ENCODE data around the gene TDRD7.

The TDRD7 gene

GRCh38 chr9:97387504-97387886 is 24.4 kb upstream of the TDRD7 start:
- no peak for DNase-seq

GRCh38 chr9:97387936-97388684 is 23.8 kb upstream of the TDRD7 start:
- DNase-seq, result no peak

DNA sequence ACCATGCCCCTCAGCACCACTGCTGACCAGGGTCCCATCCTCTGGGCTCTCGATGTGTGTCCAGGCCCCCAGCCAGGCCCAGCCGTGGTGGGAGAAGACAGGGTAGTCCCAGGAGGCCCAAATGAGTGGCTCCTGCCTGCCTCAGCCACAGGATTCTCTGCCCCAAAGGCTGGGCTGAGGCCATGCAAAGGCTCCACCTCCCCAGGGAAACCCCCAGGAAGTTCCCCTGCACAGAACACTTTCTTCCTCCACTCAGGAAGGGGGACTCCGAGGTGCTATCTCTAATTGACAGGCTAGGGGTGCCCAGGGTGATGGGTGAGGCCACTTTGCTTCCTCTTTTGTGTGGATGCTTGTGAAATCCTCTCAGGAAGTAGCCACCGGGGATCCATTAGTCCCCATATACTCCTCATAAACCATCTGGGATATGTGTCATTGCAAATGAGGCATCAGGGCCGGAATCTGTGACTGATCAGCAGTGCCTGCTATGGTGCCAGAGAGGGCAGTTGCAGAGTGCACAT is 23.1 kb upstream of the TDRD7 start:
- DNase-seq, result no peak

- DNase-seq, result no peak
These were observed 22.6 kb upstream of the TDRD7 start for GRCh38 chr9:97389249-97389648.

- no peak for DNase-seq
These were observed 21.0 kb upstream of the TDRD7 start for GRCh38 chr9:97390791-97391406.

GRCh38 chr9:97394881-97395280 is 17.0 kb upstream of the TDRD7 start:
- DNase-seq, result no peak

GRCh38 chr9:97395745-97396144 is 16.2 kb upstream of the TDRD7 start:
- DNase-seq, result no peak

DNA sequence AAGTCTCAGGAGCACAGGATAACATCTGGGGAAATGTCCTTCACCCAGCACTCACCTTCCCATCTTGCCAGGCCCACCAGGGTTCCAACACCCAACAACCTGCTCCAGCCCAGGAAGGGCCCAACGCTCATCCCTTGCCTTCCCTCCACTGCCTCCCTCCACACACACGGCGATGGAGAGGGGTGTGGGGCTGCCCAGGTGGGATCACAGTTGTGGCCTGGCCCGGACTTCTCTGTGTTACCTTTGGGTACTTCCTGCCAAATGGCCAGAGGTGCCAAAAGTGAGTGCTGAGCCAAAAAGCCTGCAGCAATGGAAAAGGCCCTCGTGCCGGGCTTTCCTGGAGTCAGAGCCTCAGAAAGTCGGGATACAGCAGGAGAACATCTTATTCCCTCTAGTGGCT is 15.6 kb upstream of the TDRD7 start:
- DNase-seq, result no peak

- DNase-seq, result no peak
These were observed 14.7 kb upstream of the TDRD7 start for GRCh38 chr9:97397220-97397619.

GRCh38 chr9:97398999-97399758 is 12.7 kb upstream of the TDRD7 start:
- peak; percentile 6 for DNase-seq

- no peak for DNase-seq
These were observed 8.1 kb upstream of the TDRD7 start for GRCh38 chr9:97403746-97404316.

GRCh38 chr9:97405551-97405950 is 6.3 kb upstream of the TDRD7 start:
- no peak for DNase-seq

DNA sequence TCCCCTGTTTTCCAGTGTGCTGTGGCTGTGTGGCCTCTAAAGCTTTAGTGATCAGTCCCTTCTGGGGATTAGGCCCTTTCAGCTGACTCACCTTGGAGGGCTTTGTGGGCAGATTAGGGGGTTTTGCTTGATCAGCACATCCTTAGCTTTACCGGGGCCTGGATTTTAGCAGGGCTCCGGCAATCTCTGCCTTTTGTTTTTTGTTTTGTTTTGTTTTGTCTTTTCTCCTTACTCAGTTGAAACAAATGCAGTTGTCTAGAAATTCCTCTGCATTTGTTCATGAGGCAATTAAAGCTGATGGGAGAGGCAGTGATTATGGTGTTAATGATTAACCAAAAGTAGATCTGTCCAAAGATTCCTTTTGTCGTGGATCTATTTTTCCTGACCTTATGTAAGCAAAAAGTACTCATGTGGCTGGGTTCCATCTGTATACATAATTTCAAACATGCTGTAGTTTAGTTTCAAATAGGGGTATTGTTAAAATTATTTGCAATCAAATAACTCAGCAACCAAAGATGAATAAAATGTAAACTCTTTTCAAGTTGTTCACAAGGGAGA is 5.2 kb upstream of the TDRD7 start:
- no peak for DNase-seq

DNA sequence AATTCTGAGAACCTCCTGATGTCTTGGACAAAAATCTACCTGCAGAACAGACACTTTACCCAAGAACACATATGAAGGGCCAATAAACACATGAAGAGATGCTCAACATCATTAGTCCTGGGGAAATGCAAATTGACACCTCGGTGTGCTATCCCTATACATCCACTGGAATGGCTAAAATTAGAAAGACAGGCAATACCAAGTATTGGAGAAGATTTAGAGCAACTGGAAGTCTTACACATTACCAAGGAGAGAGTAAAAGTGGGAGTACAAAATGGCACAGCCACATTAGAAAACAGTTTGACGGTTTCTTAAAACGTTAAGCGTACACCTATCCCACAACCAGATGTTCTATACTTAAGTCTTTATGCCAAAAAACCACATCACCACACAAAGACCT is 3.3 kb upstream of the TDRD7 start:
- DNase-seq, result no peak

DNA sequence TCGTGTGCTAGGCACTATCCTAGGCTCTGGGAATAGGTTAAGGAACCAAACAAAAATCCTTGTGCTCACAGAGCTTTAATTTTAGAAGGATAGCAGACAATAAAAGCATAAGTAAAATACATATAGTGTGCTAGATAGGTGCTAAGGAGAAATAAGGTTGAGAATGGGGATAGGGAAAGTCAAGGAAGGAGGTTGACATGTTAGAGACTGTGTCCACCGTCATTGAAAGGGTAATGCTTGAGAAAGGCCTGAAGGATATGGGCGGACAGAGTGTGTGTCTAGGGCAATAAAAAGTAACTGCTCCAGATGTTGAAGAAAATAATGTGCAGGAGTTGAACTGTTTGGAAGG is 482 bp upstream of the TDRD7 start:
- DNase-seq, result no peak

- DNase-seq, result no peak
These were observed 910 bp downstream of the TDRD7 start for GRCh38 chr9:97412626-97413385.

- DNase-seq, result no peak
These were observed 1.6 kb downstream of the TDRD7 start for GRCh38 chr9:97413462-97413861.

GRCh38 chr9:97415146-97415545 is 3.2 kb downstream of the TDRD7 start:
- no peak for DNase-seq

DNA sequence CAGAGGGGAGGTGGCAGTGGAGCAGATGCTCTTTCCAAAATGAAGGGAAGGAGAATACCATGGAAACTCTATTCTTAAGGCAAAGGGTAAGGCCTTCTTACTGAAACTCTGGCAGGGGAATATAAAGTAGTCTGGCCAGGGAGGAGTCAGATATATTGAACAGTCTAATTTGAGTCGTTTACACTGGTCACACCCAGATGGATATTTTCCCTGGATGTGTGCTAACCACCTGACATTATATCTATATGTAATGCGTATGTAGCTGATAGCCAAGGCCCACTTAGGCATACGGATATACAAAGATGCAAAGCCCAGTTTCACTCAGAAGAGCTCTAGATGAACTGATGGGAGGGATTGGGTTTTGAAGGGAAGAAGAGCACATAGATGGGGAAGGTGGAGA is 7.0 kb downstream of the TDRD7 start:
- DNase-seq, result no peak

- DNase-seq, result no peak
These were observed 7.5 kb downstream of the TDRD7 start for GRCh38 chr9:97419309-97419867.

GRCh38 chr9:97425336-97425972 is 13.6 kb downstream of the TDRD7 start:
- DNase-seq, result no peak

- DNase-seq, result no peak
These were observed 14.1 kb downstream of the TDRD7 start for GRCh38 chr9:97425973-97426336.

Measured in NCI-H524 treated with DMSO at 0.1 percent for 48 hours (cell line).